HG02943 (cell line): ENCODE data around the gene SLIT1.

Experiments
- ATAC-seq: cut with Tn5 transposase; IDR thresholded peaks from one replicate; pipeline ENCODE4 v1.9.1; 2021; ENCODE audit warnings: mild to moderate bottlenecking, low read depth, moderate library complexity; ENCODE audit not compliant: unreplicated experiment

SLIT1 gene

GRCh38 chr10:96988426-96988825 is 197.3 kb downstream of the SLIT1 start:
- ATAC-seq, result no peak

GRCh38 chr10:96987842-96988175 is 197.9 kb downstream of the SLIT1 start:
- ATAC-seq, result no peak

- no peak for ATAC-seq
Observed at GRCh38 chr10:96987141-96987841, 198.5 kb downstream of the SLIT1 start.

GRCh38 chr10:96986200-96986856 is 199.4 kb downstream of the SLIT1 start:
- no peak for ATAC-seq

- peak; percentile 73 for ATAC-seq
Observed at GRCh38 chr10:96984541-96985131, 201.1 kb downstream of the SLIT1 start.

- ATAC-seq, result no peak
Observed at GRCh38 chr10:96982149-96982930, 203.4 kb downstream of the SLIT1 start.

GRCh38 chr10:96978621-96979154 is 207.1 kb downstream of the SLIT1 start:
- ATAC-seq, result peak; percentile 73

- no peak for ATAC-seq
Observed at GRCh38 chr10:96975136-96975535, 210.6 kb downstream of the SLIT1 start.

GRCh38 chr10:96973809-96974747 is 211.7 kb downstream of the SLIT1 start:
- ATAC-seq, result no peak

- ATAC-seq, result no peak
Observed at GRCh38 chr10:96972264-96972663, 213.5 kb downstream of the SLIT1 start.

GRCh38 chr10:96971324-96971723 is 214.4 kb downstream of the SLIT1 start:
- ATAC-seq, result no peak

GRCh38 chr10:96968682-96969423 is 216.9 kb downstream of the SLIT1 start:
- no peak for ATAC-seq

GRCh38 chr10:96967847-96968246 is 217.9 kb downstream of the SLIT1 start:
- no peak for ATAC-seq

GRCh38 chr10:96964131-96964530 is 221.6 kb downstream of the SLIT1 start:
- ATAC-seq, result no peak

- ATAC-seq, result no peak
Observed at GRCh38 chr10:96960872-96961271, 224.9 kb downstream of the SLIT1 start.

- ATAC-seq, result no peak
Observed at GRCh38 chr10:96959733-96960132, 226.0 kb downstream of the SLIT1 start.

GRCh38 chr10:96958071-96958470 is 227.7 kb downstream of the SLIT1 start:
- no peak for ATAC-seq

GRCh38 chr10:96955794-96956193 is 230.0 kb downstream of the SLIT1 start:
- ATAC-seq, result no peak

- no peak for ATAC-seq
Observed at GRCh38 chr10:96951954-96952353, 233.8 kb downstream of the SLIT1 start.
